Measurements from ENCODE around the gene LHFPL5. TPM values are rescaled to one million over a fixed set of nuclear protein-coding genes. Genes with fewer than 3 reads are reported as not detected.

The LHFPL5 gene
- total and polyA plus RNA-seq, 2 experiments from 2014 or later = not detected

- TF ChIP-seq, protein P1, sequence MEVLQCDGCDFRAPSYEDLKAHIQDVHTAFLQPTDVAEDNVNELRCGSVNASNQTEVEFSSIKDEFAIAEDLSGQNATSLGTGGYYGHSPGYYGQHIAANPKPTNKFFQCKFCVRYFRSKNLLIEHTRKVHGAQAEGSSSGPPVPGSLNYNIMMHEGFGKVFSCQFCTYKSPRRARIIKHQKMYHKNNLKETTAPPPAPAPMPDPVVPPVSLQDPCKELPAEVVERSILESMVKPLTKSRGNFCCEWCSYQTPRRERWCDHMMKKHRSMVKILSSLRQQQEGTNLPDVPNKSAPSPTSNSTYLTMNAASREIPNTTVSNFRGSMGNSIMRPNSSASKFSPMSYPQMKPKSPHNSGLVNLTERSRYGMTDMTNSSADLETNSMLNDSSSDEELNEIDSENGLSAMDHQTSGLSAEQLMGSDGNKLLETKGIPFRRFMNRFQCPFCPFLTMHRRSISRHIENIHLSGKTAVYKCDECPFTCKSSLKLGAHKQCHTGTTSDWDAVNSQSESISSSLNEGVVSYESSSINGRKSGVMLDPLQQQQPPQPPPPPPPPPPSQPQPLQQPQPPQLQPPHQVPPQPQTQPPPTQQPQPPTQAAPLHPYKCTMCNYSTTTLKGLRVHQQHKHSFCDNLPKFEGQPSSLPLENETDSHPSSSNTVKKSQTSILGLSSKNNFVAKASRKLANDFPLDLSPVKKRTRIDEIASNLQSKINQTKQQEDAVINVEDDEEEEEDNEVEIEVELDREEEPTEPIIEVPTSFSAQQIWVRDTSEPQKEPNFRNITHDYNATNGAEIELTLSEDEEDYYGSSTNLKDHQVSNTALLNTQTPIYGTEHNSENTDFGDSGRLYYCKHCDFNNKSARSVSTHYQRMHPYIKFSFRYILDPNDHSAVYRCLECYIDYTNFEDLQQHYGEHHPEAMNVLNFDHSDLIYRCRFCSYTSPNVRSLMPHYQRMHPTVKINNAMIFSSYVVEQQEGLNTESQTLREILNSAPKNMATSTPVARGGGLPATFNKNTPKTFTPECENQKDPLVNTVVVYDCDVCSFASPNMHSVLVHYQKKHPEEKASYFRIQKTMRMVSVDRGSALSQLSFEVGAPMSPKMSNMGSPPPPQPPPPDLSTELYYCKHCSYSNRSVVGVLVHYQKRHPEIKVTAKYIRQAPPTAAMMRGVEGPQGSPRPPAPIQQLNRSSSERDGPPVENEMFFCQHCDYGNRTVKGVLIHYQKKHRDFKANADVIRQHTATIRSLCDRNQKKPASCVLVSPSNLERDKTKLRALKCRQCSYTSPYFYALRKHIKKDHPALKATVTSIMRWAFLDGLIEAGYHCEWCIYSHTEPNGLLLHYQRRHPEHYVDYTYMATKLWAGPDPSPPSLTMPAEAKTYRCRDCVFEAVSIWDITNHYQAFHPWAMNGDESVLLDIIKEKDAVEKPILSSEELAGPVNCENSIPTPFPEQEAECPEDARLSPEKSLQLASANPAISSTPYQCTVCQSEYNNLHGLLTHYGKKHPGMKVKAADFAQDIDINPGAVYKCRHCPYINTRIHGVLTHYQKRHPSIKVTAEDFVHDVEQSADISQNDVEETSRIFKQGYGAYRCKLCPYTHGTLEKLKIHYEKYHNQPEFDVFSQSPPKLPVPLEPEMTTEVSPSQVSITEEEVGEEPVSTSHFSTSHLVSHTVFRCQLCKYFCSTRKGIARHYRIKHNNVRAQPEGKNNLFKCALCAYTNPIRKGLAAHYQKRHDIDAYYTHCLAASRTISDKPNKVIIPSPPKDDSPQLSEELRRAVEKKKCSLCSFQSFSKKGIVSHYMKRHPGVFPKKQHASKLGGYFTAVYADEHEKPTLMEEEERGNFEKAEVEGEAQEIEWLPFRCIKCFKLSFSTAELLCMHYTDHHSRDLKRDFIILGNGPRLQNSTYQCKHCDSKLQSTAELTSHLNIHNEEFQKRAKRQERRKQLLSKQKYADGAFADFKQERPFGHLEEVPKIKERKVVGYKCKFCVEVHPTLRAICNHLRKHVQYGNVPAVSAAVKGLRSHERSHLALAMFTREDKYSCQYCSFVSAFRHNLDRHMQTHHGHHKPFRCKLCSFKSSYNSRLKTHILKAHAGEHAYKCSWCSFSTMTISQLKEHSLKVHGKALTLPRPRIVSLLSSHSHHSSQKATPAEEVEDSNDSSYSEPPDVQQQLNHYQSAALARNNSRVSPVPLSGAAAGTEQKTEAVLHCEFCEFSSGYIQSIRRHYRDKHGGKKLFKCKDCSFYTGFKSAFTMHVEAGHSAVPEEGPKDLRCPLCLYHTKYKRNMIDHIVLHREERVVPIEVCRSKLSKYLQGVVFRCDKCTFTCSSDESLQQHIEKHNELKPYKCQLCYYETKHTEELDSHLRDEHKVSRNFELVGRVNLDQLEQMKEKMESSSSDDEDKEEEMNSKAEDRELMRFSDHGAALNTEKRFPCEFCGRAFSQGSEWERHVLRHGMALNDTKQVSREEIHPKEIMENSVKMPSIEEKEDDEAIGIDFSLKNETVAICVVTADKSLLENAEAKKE (CRISPR knock-in tag; IDR thresholded peaks at IDR 0.05) = no peak
- TF ChIP-seq JUNB (IDR thresholded peaks at IDR 0.05; ENCODE audit: unreplicated experiment) (no peak), EZH2 (IDR thresholded peaks at IDR 0.05; ENCODE audit: low read depth, unreplicated experiment) (no peak), CREB1 (CRISPR knock-in tag; IDR thresholded peaks at IDR 0.05; ENCODE audit: low read depth) (no peak), NANOG (IDR thresholded peaks at IDR 0.05; ENCODE audit: borderline replicate concordance) (no peak), POLR2AphosphoS5 (IDR thresholded peaks at IDR 0.05; ENCODE audit: low read depth) (no peak)
- TF ChIP-seq, protein P2, sequence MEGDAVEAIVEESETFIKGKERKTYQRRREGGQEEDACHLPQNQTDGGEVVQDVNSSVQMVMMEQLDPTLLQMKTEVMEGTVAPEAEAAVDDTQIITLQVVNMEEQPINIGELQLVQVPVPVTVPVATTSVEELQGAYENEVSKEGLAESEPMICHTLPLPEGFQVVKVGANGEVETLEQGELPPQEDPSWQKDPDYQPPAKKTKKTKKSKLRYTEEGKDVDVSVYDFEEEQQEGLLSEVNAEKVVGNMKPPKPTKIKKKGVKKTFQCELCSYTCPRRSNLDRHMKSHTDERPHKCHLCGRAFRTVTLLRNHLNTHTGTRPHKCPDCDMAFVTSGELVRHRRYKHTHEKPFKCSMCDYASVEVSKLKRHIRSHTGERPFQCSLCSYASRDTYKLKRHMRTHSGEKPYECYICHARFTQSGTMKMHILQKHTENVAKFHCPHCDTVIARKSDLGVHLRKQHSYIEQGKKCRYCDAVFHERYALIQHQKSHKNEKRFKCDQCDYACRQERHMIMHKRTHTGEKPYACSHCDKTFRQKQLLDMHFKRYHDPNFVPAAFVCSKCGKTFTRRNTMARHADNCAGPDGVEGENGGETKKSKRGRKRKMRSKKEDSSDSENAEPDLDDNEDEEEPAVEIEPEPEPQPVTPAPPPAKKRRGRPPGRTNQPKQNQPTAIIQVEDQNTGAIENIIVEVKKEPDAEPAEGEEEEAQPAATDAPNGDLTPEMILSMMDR (conservative IDR thresholded peaks at IDR 0.05; ENCODE audit: low read depth in 2 of 2) = no peak
These were observed 24.4 kb upstream of the LHFPL5 start, which contains the start of gene CLPSL1 (continued) for GRCh38 chr6:35780719-35781118.

DNA sequence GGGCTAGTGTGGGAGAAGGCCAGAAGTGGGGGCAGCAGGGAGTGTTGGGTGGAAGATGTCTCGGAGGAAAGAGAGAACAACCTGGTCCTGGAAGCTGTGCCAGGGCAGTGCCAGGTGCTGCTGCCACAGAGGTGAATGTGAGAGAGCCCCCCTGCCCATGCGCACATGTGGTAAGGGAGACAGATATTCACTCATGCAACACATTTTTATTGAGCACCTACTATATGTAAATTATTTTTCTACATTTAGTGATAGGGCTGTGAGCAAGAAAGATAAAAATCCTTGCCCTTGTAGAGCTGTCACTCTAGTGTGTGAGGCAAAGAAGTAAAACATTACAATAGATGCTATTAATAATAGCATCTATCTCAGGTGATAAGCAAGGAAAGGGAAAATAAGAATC lies 23.9 kb upstream of the LHFPL5 start:
- H3K36me3 ChIP-seq (ENCODE audit: insufficient read depth) = no peaks in the 10 kb centered on the region
- no peak for TF ChIP-seq ETS1 (IDR thresholded peaks at IDR 0.05)

More for the DNA sequence above, 23.9 kb upstream of the LHFPL5 start:
- H3K79me2 ChIP-seq (replicated peaks; ENCODE audit: insufficient read depth) = no peaks in the 10 kb centered on the region
- H3K4me3 ChIP-seq = no peak overlapping the region
- Mint-ChIP-seq H3K9me3 (no peaks in the 10 kb centered on the region; the same call in 2 of the 3 replicates), H3K27ac (no peak overlapping the region), H3K27me3 (ENCODE audit: insufficient read depth, low read depth, poor library complexity) (peaks cover 12% of the 10 kb centered on the region), H3K36me3 (ENCODE audit: low read depth) (no peaks in the 10 kb centered on the region; the same call in 2 of the 3 replicates), H3K4me1 (peaks cover 18% of the 10 kb centered on the region), H3K4me3 (no peak overlapping the region)
- H3K9me2 ChIP-seq (ENCODE audit: insufficient read depth) = no peaks in the 10 kb centered on the region
- DNase-seq (ENCODE audit: low spot score) (no peak), ATAC-seq (no peak)
- H2AFZ ChIP-seq = no peak overlapping the region
- peaks cover 4% of the 10 kb centered on the region; the same call in 1 of the 2 replicates for H3K27me3 ChIP-seq (ENCODE audit: insufficient read depth)
- H3F3A ChIP-seq (replicated peaks; ENCODE audit: low read depth) = 0 out of 2 replicates have a peak, but pooled peaks cover 2% of the 10 kb centered on the region
- no peaks in the 10 kb centered on the region for H4K20me1 ChIP-seq (replicated peaks; ENCODE audit: insufficient read depth)
- H3K4me1 ChIP-seq (ENCODE audit: insufficient read depth) = no peaks in the 10 kb centered on the region
- H3K4me2 ChIP-seq = no peak overlapping the region
- no peak overlapping the region for H3K27ac ChIP-seq (ENCODE audit: low read depth)
